ENCODE results near the gene ISLR. TPM values are rescaled to one million over a fixed set of nuclear protein-coding genes. Genes with fewer than 3 reads are reported as not detected.

Gene ISLR
- total and polyA plus RNA-seq, 2 experiments from 2014 or later, result 27.8 to 36.4 TPM

DNA sequence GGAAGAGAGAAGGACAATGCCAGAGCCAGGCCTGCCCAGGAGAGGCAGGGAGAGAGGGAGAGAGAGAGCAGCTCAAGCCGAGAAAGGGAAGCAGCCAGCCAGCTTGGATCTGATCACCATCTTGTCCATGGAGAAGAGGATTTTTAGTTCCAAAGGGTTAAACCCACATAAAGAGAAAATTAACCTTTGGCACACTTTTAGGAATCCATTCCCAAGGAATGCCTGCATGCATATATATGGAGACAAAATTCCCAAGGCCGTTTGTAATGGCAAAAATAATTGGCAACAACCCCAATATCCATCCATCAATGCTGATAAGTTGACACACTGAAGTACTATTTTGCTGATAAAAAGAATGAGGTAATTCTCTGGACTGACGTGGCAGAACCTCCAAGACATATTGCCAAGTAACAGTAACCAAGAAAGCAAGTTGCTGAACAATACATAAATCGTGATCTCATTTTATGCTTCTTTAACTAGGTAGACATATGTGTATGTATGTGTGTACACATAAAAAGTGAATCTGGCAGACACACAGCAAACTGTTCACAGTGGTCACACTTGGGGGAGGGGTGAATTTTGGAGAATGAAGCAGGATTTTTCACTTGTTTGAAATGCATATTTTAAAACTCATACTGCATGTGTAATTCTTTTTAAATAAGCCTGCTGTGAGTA is 36.6 kb downstream of the ISLR start:
- no peak for TF ChIP-seq EZH2phosphoT487 (IDR thresholded peaks at IDR 0.05; ENCODE audit: low read depth, severe bottlenecking, unreplicated experiment)
- TF ChIP-seq, protein P1, sequence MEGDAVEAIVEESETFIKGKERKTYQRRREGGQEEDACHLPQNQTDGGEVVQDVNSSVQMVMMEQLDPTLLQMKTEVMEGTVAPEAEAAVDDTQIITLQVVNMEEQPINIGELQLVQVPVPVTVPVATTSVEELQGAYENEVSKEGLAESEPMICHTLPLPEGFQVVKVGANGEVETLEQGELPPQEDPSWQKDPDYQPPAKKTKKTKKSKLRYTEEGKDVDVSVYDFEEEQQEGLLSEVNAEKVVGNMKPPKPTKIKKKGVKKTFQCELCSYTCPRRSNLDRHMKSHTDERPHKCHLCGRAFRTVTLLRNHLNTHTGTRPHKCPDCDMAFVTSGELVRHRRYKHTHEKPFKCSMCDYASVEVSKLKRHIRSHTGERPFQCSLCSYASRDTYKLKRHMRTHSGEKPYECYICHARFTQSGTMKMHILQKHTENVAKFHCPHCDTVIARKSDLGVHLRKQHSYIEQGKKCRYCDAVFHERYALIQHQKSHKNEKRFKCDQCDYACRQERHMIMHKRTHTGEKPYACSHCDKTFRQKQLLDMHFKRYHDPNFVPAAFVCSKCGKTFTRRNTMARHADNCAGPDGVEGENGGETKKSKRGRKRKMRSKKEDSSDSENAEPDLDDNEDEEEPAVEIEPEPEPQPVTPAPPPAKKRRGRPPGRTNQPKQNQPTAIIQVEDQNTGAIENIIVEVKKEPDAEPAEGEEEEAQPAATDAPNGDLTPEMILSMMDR (IDR thresholded peaks at IDR 0.05; ENCODE audit: poor library complexity), result no peak
- no peak for TF ChIP-seq EZH2 (IDR thresholded peaks at IDR 0.05; ENCODE audit: borderline replicate concordance)
- H3K9me2 ChIP-seq (replicated peaks; ENCODE audit: insufficient read depth), result no peaks in the 10 kb centered on the region
- H3K27ac ChIP-seq, result peak overlapping the region; percentile 56
- H2AFZ ChIP-seq, result no peak overlapping the region
- H3K4me2 ChIP-seq, result no peak overlapping the region
- no peaks in the 10 kb centered on the region for H3K79me2 ChIP-seq
- no peak overlapping the region for H3K4me3 ChIP-seq
- peak; percentile 30 for DNase-seq (ENCODE audit: low spot score)
- 38% methylated on average over 4 of the region's 4 CpGs for WGBS (ENCODE audit: low lambda C conversion rate, missing lambda C conversion rate)
- peaks cover 23% of the 10 kb centered on the region for H3K4me1 ChIP-seq (ENCODE audit: insufficient read depth)
- H3K9me3 ChIP-seq (ENCODE audit: low read depth), result no peaks in the 10 kb centered on the region
- no peaks in the 10 kb centered on the region for H4K20me1 ChIP-seq (ENCODE audit: insufficient read depth, poor library complexity, severe bottlenecking)
- no peaks in the 10 kb centered on the region for H3K27me3 ChIP-seq
- H3K36me3 ChIP-seq (replicated peaks; ENCODE audit: insufficient read depth, low read depth), result no peaks in the 10 kb centered on the region

DNA sequence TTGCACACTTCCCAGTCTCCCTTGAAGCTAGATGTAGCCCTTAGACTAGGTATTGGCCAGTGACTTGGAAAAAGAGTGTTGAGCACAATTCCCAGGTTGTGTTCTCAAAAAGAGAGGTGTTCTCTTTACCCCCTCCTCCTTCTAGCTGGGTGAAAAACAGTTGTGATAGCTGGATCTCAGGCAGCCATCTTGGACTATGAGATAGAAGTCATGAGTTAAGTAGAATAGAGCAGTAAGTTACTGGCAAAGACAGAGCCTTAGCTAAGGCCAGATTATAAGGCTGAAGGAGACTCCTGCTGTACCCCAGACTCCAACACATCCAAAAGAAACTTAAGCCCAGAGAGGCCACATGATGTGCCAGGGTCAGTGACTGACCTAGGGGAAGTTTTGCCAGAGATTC is 37.2 kb downstream of the ISLR start:
- TF ChIP-seq EZH2phosphoT487 (IDR thresholded peaks at IDR 0.05; ENCODE audit: low read depth, severe bottlenecking, unreplicated experiment) (no peak), EZH2 (IDR thresholded peaks at IDR 0.05; ENCODE audit: borderline replicate concordance) (no peak)
- TF ChIP-seq, protein P1 (IDR thresholded peaks at IDR 0.05; ENCODE audit: poor library complexity), result no peak
- peak overlapping the region; percentile 56 for H3K27ac ChIP-seq
- H3K79me2 ChIP-seq, result no peaks in the 10 kb centered on the region
- no peak overlapping the region for H3K4me3 ChIP-seq
- no peaks in the 10 kb centered on the region for H3K9me2 ChIP-seq (replicated peaks; ENCODE audit: insufficient read depth)
- H3K4me2 ChIP-seq, result no peak overlapping the region
- H3K27me3 ChIP-seq, result no peaks in the 10 kb centered on the region
- H3K4me1 ChIP-seq (ENCODE audit: insufficient read depth), result peaks cover 23% of the 10 kb centered on the region
- DNase-seq (ENCODE audit: low spot score), result no peak
- H3K9me3 ChIP-seq (ENCODE audit: low read depth), result no peaks in the 10 kb centered on the region
- no peaks in the 10 kb centered on the region for H4K20me1 ChIP-seq (ENCODE audit: insufficient read depth, poor library complexity, severe bottlenecking)
- no peaks in the 10 kb centered on the region for H3K36me3 ChIP-seq (replicated peaks; ENCODE audit: insufficient read depth, low read depth)
- H2AFZ ChIP-seq, result no peak overlapping the region

DNA sequence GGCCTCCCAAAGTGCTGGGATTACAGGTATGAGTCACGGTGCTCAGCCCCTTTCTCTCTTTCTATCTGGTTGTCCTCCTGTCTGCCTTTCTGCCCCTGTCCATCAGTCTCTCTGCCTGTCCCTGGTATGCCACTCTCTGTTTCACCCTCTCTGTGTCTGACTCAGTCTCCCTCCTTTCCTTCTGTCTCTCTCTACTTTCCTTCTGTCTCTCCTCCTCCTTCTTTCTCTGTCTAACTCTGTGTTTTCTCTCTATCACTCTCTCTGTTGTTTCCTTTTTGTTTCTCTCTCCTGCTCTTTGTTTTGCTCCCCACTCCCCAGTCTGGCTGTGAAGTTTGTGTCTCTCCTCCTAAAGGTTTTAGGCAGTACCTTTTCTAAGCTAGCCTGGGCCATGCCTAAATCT is 38.1 kb downstream of the ISLR start:
- Histone ChIP-seq H3K4me1 (ENCODE audit: insufficient read depth) (peaks cover 23% of the 10 kb centered on the region), H3K9me3 (ENCODE audit: low read depth) (no peaks in the 10 kb centered on the region), H3K4me2 (no peak overlapping the region), H3K36me3 (replicated peaks; ENCODE audit: insufficient read depth, low read depth) (no peaks in the 10 kb centered on the region), H3K27ac (no peak overlapping the region), H3K9me2 (replicated peaks; ENCODE audit: insufficient read depth) (no peaks in the 10 kb centered on the region), H4K20me1 (ENCODE audit: insufficient read depth, poor library complexity, severe bottlenecking) (no peaks in the 10 kb centered on the region), H3K27me3 (no peaks in the 10 kb centered on the region), H3K4me3 (no peak overlapping the region), H2AFZ (no peak overlapping the region), H3K79me2 (no peaks in the 10 kb centered on the region)
- WGBS (ENCODE audit: low lambda C conversion rate, missing lambda C conversion rate), result 93% methylated on average over 1 of the region's 1 CpG
- DNase-seq (ENCODE audit: low spot score), result no peak
- TF ChIP-seq, protein P1 (IDR thresholded peaks at IDR 0.05; ENCODE audit: poor library complexity), result no peak
- TF ChIP-seq EZH2phosphoT487 (IDR thresholded peaks at IDR 0.05; ENCODE audit: low read depth, severe bottlenecking, unreplicated experiment) (no peak), EZH2 (IDR thresholded peaks at IDR 0.05; ENCODE audit: borderline replicate concordance) (no peak)
